ENCODE results near the gene DENND2C.

Gene DENND2C

DNA sequence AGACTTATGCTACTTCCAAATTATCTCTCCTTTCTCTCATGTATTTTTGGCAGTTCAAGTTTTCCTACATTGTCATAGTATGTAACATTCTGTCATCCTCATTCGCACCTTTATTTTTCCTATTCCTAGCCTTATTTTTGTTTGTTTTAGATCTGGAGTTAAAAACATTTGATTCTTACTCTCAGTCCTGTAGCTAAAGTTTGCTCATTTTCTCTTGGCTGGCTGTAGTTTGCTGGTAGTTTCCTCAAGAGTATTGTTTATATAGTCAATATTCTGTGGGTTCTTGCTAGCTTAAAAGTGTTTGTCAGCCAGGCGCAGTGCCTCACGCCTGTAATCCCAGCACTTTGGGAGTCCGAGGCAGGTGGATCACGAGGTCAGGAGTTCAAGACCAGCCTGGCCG lies 129.0 kb downstream of the DENND2C start:
- DNase-seq (ENCODE audit: low spot score): no peak

DNA sequence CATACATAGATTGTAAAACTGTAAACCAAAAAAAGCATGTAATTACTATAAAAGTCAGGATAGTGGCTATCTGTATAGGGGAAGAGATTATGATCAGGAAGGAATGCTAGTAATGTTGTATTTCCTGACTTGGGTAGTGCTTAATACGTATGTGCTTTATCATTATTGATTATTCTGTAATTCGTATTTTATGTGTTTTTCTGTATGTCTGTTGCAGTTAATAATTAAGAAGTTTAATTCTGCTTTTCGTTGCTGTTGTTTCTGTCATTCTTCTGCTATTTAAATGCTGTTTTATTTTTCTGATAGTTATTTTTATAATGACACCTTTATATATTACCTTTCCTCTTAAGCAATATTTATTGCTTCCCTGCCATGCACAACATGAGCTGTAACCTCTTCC lies 129.6 kb downstream of the DENND2C start:
- no peak for DNase-seq (ENCODE audit: low spot score)

DNA sequence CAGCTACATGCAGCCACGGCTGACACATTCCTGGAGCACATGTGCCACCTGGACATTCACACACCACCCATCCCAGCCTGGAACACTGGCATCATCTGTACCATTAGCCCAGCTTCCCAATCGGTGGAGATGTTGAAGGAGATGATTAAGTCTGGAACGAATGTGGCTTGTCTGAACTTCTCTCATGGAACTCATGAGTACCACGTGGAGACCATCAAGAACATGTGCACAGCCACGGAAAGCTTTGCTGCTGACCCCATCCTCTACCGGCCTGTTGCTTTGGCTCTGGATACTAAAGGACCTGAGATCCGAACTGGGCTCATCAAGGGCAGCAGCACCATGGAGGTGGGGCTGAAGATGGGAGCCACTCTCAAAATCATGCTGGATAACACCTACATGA lies 133.8 kb downstream of the DENND2C start:
- no peak for DNase-seq (ENCODE audit: low spot score)

DNA sequence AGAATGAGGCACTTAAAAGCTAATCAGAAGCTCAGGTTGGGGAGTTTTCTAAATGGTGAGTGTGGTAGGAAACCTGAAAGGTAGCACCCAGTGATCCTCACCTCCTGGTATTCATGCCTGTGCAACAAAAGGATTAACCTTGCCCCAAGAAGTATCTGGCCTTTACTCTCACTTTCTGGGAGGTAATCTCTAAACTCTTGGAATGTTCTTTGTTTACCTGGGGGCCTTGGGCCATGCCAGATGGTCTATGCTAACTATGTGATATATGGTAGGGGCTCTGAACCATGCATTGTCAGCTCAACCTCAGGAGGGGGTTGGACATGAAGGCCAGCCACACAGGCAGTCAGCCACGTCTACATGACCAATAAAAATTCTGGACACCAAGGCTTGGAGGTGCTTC lies 134.4 kb downstream of the DENND2C start:
- no peak for DNase-seq (ENCODE audit: low spot score)

Data from NAMALWA (cell line).